Body of pancreas (tissue), 4 donors: ENCODE data around the gene IRAG1. TPM values are rescaled to one million over a fixed set of nuclear protein-coding genes. Genes with fewer than 3 reads are reported as not detected.

Experiments used
- ATAC-seq: fragments of 150-250 bp; one replicate; pipeline ENCODE4 v1.9.1; 2016
- DNase-seq, 4 donors: peaks; one replicate each; pipeline ENCODE4 v3.0.0-alpha.2; 2019
- H3K27ac ChIP-seq, 4 donors: fragments of 200-600 bp; sonication (generic); 1 replicate in 3 of 4; 2 replicates in 1 of 4; pipeline versions ENCODE4 v1.5.1 to v1.6.1; 2016 to 2019; ENCODE audit warnings: mild to moderate bottlenecking in 1 of 4, mixed read lengths in 1 of 4, moderate library complexity in 1 of 4
- H3K27me3 ChIP-seq, 2 donors: fragments of 200-600 bp; sonication (generic); one replicate each; pipeline ENCODE4 v1.6.0; 2016; ENCODE audit warnings: mild to moderate bottlenecking in 1 of 2
- H3K36me3 ChIP-seq, 2 donors: fragments of 200-600 bp; sonication (generic); replicated peaks in 1 of 2; 2 replicates each; pipeline ENCODE4 v1.5.1; 2016; ENCODE audit warnings: low read depth in 2 of 2; ENCODE audit not compliant: insufficient read depth in 1 of 2
- H3K4me1 ChIP-seq: fragments of 200-600 bp; sonication (generic); one replicate; pipeline ENCODE4 v1.6.0; 2016
- H3K4me3 ChIP-seq, 2 donors: fragments of 200-600 bp; sonication (generic); 1 replicate in 1 of 2; 2 replicates in 1 of 2; pipeline ENCODE4 v1.5.1; 2016 to 2019
- H3K9me3 ChIP-seq, 3 donors: fragments of 200-600 bp; sonication (generic); 1 replicate in 2 of 3; 2 replicates in 1 of 3; pipeline ENCODE4 v1.5.1; 2016
- CTCF ChIP-seq, 7 experiments: fragments of 450-650 bp in 4 of 7; fragments of 200-600 bp in 3 of 7; sonication (generic) in 3 of 7; IDR thresholded peaks; one replicate each; pipeline ENCODE4 v1.5.1; 2016 to 2019; ENCODE audit warnings: antibody characterized with exemption in 7 of 7
- POLR2A ChIP-seq, 3 donors: fragments of 450-650 bp; IDR thresholded peaks; one replicate each; pipeline ENCODE4 v1.6.1; 2016; ENCODE audit warnings: antibody characterized with exemption in 3 of 3, mild to moderate bottlenecking in 2 of 3
- WGBS, 2 donors: methylation state at CpG; one replicate each; pipeline ENCODE4 v1.1.5; 2017; 5-methylcytosine and 5-hydroxymethylcytosine counted together
- intact Hi-C: fragments of 100-400 bp; cut with DNase I; formaldehyde crosslinking; loops from one replicate; pipeline ENCODE4 v1.15.1; 2023
- total RNA-seq, 2 donors: library from RNA; depleted of rRNA; stranded (reverse); fragments of >200 nt; gene quantifications; one replicate each; pipeline ENCODE4 v1.1.0, GENCODE V29; 2016

Gene IRAG1
- total RNA-seq, 2 donors from 2014 or later, result 1.6 to 10.1 TPM

- Histone ChIP-seq H3K27ac (no peak overlapping the region), H3K4me1 (no peaks in the 10 kb centered on the region), H3K9me3 (no peaks in the 10 kb centered on the region), H3K36me3 (no peaks in the 10 kb centered on the region), H3K4me3 (no peak overlapping the region), H3K27me3 (no peaks in the 10 kb centered on the region)
- intact Hi-C loops, result no loop called here
- TF ChIP-seq CTCF (IDR thresholded peaks at IDR 0.05), result no peak
- TF ChIP-seq POLR2A (IDR thresholded peaks at IDR 0.05), result no peak
- DNase-seq (no peak), ATAC-seq (no peak)
Measured at GRCh38 chr11:10725907-10726253, 32.3 kb upstream of the IRAG1 start.

- H3K27me3 ChIP-seq, result no peaks in the 10 kb centered on the region
- no peak overlapping the region for H3K4me3 ChIP-seq
- H3K36me3 ChIP-seq, result no peaks in the 10 kb centered on the region
- no peak overlapping the region for H3K27ac ChIP-seq
- TF ChIP-seq CTCF (IDR thresholded peaks at IDR 0.05) (no peak), POLR2A (IDR thresholded peaks at IDR 0.05) (no peak)
- H3K9me3 ChIP-seq, result no peaks in the 10 kb centered on the region
- ATAC-seq (no peak), DNase-seq (peak in 1 of 4 donors; percentile 16)
- WGBS, 2 donors, result 74 to 81% methylated on average over 7 to 9 of the region's 9 CpGs
- no peaks in the 10 kb centered on the region for H3K4me1 ChIP-seq
- intact Hi-C loops, result no loop called here
Measured at GRCh38 chr11:10725114-10725906, 31.8 kb upstream of the IRAG1 start.

- DNase-seq (no peak), ATAC-seq (no peak)
- no peak for TF ChIP-seq CTCF (IDR thresholded peaks at IDR 0.05)
- no peak for TF ChIP-seq POLR2A (IDR thresholded peaks at IDR 0.05)
- 58 to 61% methylated on average over 4 of the region's 4 CpGs for whole genome bisulfite sequencing, 2 donors
- no peaks in the 10 kb centered on the region for H3K9me3 ChIP-seq
- no peak overlapping the region for H3K4me3 ChIP-seq
- H3K36me3 ChIP-seq, result no peaks in the 10 kb centered on the region
- H3K4me1 ChIP-seq, result no peaks in the 10 kb centered on the region
- H3K27ac ChIP-seq, result no peak overlapping the region
- H3K27me3 ChIP-seq, result no peaks in the 10 kb centered on the region
- intact Hi-C loops, result no loop called here
Measured at GRCh38 chr11:10722307-10722706, 28.8 kb upstream of the IRAG1 start.

- intact Hi-C loops, result no loop called here
- Histone ChIP-seq H3K27ac (no peak overlapping the region), H3K4me1 (no peaks in the 10 kb centered on the region), H3K27me3 (no peaks in the 10 kb centered on the region), H3K4me3 (no peak overlapping the region), H3K9me3 (no peaks in the 10 kb centered on the region), H3K36me3 (no peaks in the 10 kb centered on the region)
- DNase-seq (no peak), ATAC-seq (no peak)
- 80 to 87% methylated on average over 2 of the region's 2 CpGs for WGBS, 2 donors
- TF ChIP-seq CTCF (IDR thresholded peaks at IDR 0.05), result no peak
- TF ChIP-seq POLR2A (IDR thresholded peaks at IDR 0.05), result no peak
Measured at GRCh38 chr11:10720881-10721376, 27.4 kb upstream of the IRAG1 start.

- no peaks in the 10 kb centered on the region for H3K36me3 ChIP-seq
- WGBS, 2 donors, result 59 to 69% methylated on average over 2 of the region's 2 CpGs
- no peak for ATAC-seq
- no peaks in the 10 kb centered on the region for H3K27me3 ChIP-seq
- no peak overlapping the region for H3K27ac ChIP-seq
- no peaks in the 10 kb centered on the region for H3K4me1 ChIP-seq
- DNase-seq, result no peak
- TF ChIP-seq CTCF (IDR thresholded peaks at IDR 0.05) (no peak), POLR2A (IDR thresholded peaks at IDR 0.05) (no peak)
- H3K4me3 ChIP-seq, result no peak overlapping the region
- intact Hi-C loops, result no loop called here
- H3K9me3 ChIP-seq, result no peaks in the 10 kb centered on the region
Measured at GRCh38 chr11:10719616-10720015, 26.1 kb upstream of the IRAG1 start.
